GM12892 (cell line): ENCODE data around the gene ARL6IP5.
A peak's percentile ranks its signal among the peaks of the same experiment; 100 is the strongest.

Source experiments
- DNase-seq: peaks from one replicate; pipeline ENCODE4 v3.0.0; 2011; ENCODE audit not compliant: insufficient read length
- FAIRE-seq: peaks from 2 replicates; lab custom pipeline; 2011; peaks lifted over from hg19 to GRCh38; lab: Jason Lieb, UNC
- POLR2A ChIP-seq: IDR thresholded peaks from 2 replicates; pipeline ENCODE4 v1.6.1; 2011; ENCODE audit warnings: low read depth, low read length, control low read depth
- POLR2AphosphoS5 ChIP-seq: IDR thresholded peaks from 2 replicates; pipeline ENCODE4 v1.6.1; 2011; ENCODE audit warnings: low read depth, low read length, control low read depth
- TAF1 ChIP-seq: IDR thresholded peaks from 2 replicates; pipeline ENCODE4 v1.6.1; 2011; ENCODE audit warnings: low read depth, mild to moderate bottlenecking, control low read depth, low read length, borderline replicate concordance

ARL6IP5 gene

GRCh38 chr3:69090021-69090420 lies 5.3 kb downstream of the ARL6IP5 start:
- FAIRE-seq, result peak; percentile 51
- TF ChIP-seq POLR2AphosphoS5 (no peak), TAF1 (no peak), POLR2A (no peak)
- no peak for DNase-seq

GRCh38 chr3:69091389-69092029 lies 6.8 kb downstream of the ARL6IP5 start:
- no peak for TF ChIP-seq POLR2AphosphoS5
- TF ChIP-seq TAF1, result no peak
- TF ChIP-seq POLR2A, result no peak
- DNase-seq (no peak), FAIRE-seq (no peak)

- DNase-seq (no peak), FAIRE-seq (peak; percentile 96)
- no peak for TF ChIP-seq TAF1
- no peak for TF ChIP-seq POLR2A
- TF ChIP-seq POLR2AphosphoS5, result no peak
These were observed 7.3 kb downstream of the ARL6IP5 start for GRCh38 chr3:69092030-69092516.

GRCh38 chr3:69094467-69095205 lies 9.9 kb downstream of the ARL6IP5 start:
- FAIRE-seq (no peak), DNase-seq (no peak)
- TF ChIP-seq TAF1 (no peak), POLR2AphosphoS5 (no peak)

GRCh38 chr3:69095636-69096035 lies 10.9 kb downstream of the ARL6IP5 start:
- DNase-seq, result no peak
- no peak for FAIRE-seq
- TF ChIP-seq POLR2AphosphoS5, result no peak

- no peak for TF ChIP-seq POLR2AphosphoS5
- no peak for TF ChIP-seq POLR2A
- no peak for TF ChIP-seq TAF1
- no peak for FAIRE-seq
- DNase-seq, result no peak
These were observed 11.6 kb downstream of the ARL6IP5 start for GRCh38 chr3:69096299-69096698.

GRCh38 chr3:69097407-69098086 lies 12.8 kb downstream of the ARL6IP5 start:
- TF ChIP-seq POLR2AphosphoS5 (no peak), TAF1 (no peak), POLR2A (no peak)
- DNase-seq (no peak), FAIRE-seq (no peak)

GRCh38 chr3:69099576-69099975 lies 14.8 kb downstream of the ARL6IP5 start:
- no peak for TF ChIP-seq POLR2AphosphoS5
- no peak for TF ChIP-seq POLR2A
- TF ChIP-seq TAF1, result no peak
- FAIRE-seq (no peak), DNase-seq (no peak)

GRCh38 chr3:69102384-69102783 lies 17.6 kb downstream of the ARL6IP5 start:
- FAIRE-seq, result no peak
- DNase-seq, result no peak
- TF ChIP-seq TAF1, result no peak
- no peak for TF ChIP-seq POLR2AphosphoS5
- TF ChIP-seq POLR2A, result no peak

GRCh38 chr3:69103123-69103522 lies 18.4 kb downstream of the ARL6IP5 start:
- TF ChIP-seq TAF1 (no peak), POLR2A (no peak), POLR2AphosphoS5 (no peak)
- DNase-seq (no peak), FAIRE-seq (no peak)

- no peak for DNase-seq
- no peak for TF ChIP-seq POLR2AphosphoS5
- no peak for TF ChIP-seq POLR2A
- no peak for TF ChIP-seq TAF1
- FAIRE-seq, result no peak
These were observed 19.8 kb downstream of the ARL6IP5 start for GRCh38 chr3:69104586-69104985.

- DNase-seq, result no peak
- FAIRE-seq, result no peak
- TF ChIP-seq POLR2A (no peak), POLR2AphosphoS5 (no peak), TAF1 (no peak)
These were observed 20.6 kb downstream of the ARL6IP5 start for GRCh38 chr3:69105320-69105719.
